Psoas muscle (tissue), 8 donors: ENCODE data around the gene TNFAIP3. TPM values are rescaled to one million over a fixed set of nuclear protein-coding genes. Genes with fewer than 3 reads are reported as not detected.

ENCODE experiments used
- ATAC-seq, 4 donors: fragments of 200-7000 bp; cut with Tn5 transposase; one replicate each; pipeline ENCODE4 v1.9.1; 2020; ENCODE audit warnings: moderate library complexity in 3 of 4, mild to moderate bottlenecking in 2 of 4
- DNase-seq, 2 donors: peaks; one replicate each; pipeline ENCODE4 v3.0.0-alpha.2; 2020
- H3K27ac ChIP-seq: fragments of 200-600 bp; one replicate; pipeline ENCODE4 v1.8.0; 2022
- H3K27me3 ChIP-seq, 3 donors: fragments of 200-600 bp in 1 of 3; one replicate each; pipeline versions ENCODE4 v1.6.1 to v1.8.0; 2013 to 2022; ENCODE audit warnings: low read length in 2 of 3, mild to moderate bottlenecking in 2 of 3, moderate library complexity in 1 of 3; ENCODE audit not compliant: insufficient read depth in 3 of 3
- H3K36me3 ChIP-seq, 2 donors: fragments of 200-600 bp in 1 of 2; one replicate each; pipeline versions ENCODE4 v1.6.1 to v1.8.0; 2013 to 2022; ENCODE audit warnings: low read depth in 1 of 2, mild to moderate bottlenecking in 1 of 2, moderate library complexity in 1 of 2; ENCODE audit not compliant: insufficient read depth in 1 of 2
- H3K4me1 ChIP-seq: fragments of 200-600 bp; one replicate; pipeline ENCODE4 v1.8.0; 2022
- H3K4me3 ChIP-seq: fragments of 200-600 bp; one replicate; pipeline ENCODE4 v1.8.0; 2022; ENCODE audit warnings: mild to moderate bottlenecking
- H3K9me3 ChIP-seq: fragments of 200-600 bp; one replicate; pipeline ENCODE4 v1.8.0; 2022
- WGBS, 3 donors: extraction: QIAGEN DNeasy Blood & Tissue Kit; methylation state at CpG; one replicate each; pipeline versions ENCODE4 v1.1.6 to v1.1.7; 2013; 5-methylcytosine and 5-hydroxymethylcytosine counted together
- intact Hi-C, 2 donors: fragments of 100-400 bp; cut with DNase I; formaldehyde crosslinking; loops; one replicate each; pipeline versions ENCODE4 v1.11.0 to v1.14.2; 2022
- polyA plus RNA-seq, 3 donors: library from polyadenylated mRNA; stranded (reverse); fragments of 200-250 nt; gene quantifications; one replicate each; pipeline ENCODE4 v1.2.3, GENCODE V29; 2013
- total RNA-seq, 4 donors: library from RNA; stranded (reverse); fragmentation: NEBNext Ultra II Directional in 2 of 4; extraction: Animal tissue kit (Norgen Biotek cat#: 25700) in 2 of 4; gene quantifications; one replicate each; pipeline versions ENCODE4 v1.2.1 to v1.2.4, GENCODE V29; 2021 to 2023
- TF ChIP-seq, protein P1 (sequence below): fragments of 200-600 bp; IDR thresholded peaks from one replicate; pipeline ENCODE4 v1.8.0; 2022; ENCODE audit warnings: antibody characterized with exemption
- donor health status: healthy with polysubstance abuse.
- donor health status: DM: no; HTN: no; CAD: no; lungs with moderate emphysema.
- donor health status: Bipolar disorder and iron deficiency.
- donor health status: healthy.
- donor health status: DM: yes; HTN: yes; CAD: no.
- donor health status: DM: no; HTN: no; CAD: no.
- donor health status: DM: no; HTN: no; CAD: no.
- donor health status: DM: yes; HTN: yes; CAD: no.

TNFAIP3 gene
- total and polyA plus RNA-seq, 7 donors, result 2.0 to 12.8 (median 4.3) TPM

DNA sequence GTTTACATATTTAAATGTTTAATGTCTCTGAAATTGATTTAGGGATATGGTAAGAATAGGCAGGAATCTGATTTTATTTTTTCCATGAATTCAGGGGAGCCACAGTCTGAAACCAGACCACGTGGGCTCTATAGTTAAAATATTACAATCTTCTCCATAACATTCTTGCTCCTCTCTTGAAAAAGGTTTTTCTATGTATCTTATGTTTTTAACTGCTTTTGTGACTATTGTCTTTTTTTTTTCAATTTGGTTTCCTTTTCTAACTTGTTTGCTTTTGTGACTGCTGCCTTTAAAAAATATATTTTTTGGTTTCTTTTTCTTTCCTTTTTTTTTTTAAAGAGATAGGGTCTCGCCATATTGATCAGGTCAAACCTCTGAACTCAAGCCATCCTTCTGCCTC, 40.1 kb downstream of the TNFAIP3 start:
- intact Hi-C loops, result no loop called here
- Histone ChIP-seq H3K4me3 (no peak overlapping the region), H3K27me3 (no peaks in the 10 kb centered on the region), H3K27ac (no peak overlapping the region), H3K9me3 (no peaks in the 10 kb centered on the region), H3K36me3 (no peaks in the 10 kb centered on the region), H3K4me1 (peaks cover 18% of the 10 kb centered on the region)
- WGBS, 3 donors, result 81 to 82% (median 81%) methylated on average over 2 of the region's 2 CpGs
- TF ChIP-seq, protein P1, sequence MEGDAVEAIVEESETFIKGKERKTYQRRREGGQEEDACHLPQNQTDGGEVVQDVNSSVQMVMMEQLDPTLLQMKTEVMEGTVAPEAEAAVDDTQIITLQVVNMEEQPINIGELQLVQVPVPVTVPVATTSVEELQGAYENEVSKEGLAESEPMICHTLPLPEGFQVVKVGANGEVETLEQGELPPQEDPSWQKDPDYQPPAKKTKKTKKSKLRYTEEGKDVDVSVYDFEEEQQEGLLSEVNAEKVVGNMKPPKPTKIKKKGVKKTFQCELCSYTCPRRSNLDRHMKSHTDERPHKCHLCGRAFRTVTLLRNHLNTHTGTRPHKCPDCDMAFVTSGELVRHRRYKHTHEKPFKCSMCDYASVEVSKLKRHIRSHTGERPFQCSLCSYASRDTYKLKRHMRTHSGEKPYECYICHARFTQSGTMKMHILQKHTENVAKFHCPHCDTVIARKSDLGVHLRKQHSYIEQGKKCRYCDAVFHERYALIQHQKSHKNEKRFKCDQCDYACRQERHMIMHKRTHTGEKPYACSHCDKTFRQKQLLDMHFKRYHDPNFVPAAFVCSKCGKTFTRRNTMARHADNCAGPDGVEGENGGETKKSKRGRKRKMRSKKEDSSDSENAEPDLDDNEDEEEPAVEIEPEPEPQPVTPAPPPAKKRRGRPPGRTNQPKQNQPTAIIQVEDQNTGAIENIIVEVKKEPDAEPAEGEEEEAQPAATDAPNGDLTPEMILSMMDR, result no peak
- ATAC-seq, result no peak
- no peak for DNase-seq

DNA sequence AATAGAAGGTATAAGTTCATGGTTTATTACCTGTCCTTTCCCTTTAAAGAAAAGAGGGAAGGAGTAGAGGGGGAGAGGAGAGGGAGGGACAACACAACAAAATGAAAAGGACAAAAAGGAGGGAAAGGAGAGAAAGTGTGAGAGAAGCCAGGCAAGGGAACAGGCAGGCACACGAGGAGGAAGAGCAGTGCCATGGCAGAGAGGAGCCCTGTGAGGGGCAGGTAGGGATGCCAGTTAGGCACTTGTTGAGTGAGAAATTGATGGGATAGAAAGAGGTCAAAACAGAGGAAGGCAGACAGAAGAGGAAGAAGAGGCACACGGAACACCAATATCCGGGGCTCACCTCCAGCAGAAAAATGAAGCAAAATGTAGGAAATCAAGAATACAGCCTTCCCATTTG, 42.5 kb downstream of the TNFAIP3 start:
- TF ChIP-seq, protein P1, result no peak
- Histone ChIP-seq H3K27ac (no peak overlapping the region), H3K36me3 (no peaks in the 10 kb centered on the region), H3K27me3 (no peaks in the 10 kb centered on the region), H3K4me3 (no peak overlapping the region), H3K9me3 (peaks cover under 1% of the 10 kb centered on the region), H3K4me1 (peaks cover 27% of the 10 kb centered on the region)
- intact Hi-C loops, result no loop called here
- DNase-seq (no peak), ATAC-seq (no peak)
- WGBS, 3 donors, result 76 to 83% (median 79%) methylated on average over 3 of the region's 3 CpGs

DNA sequence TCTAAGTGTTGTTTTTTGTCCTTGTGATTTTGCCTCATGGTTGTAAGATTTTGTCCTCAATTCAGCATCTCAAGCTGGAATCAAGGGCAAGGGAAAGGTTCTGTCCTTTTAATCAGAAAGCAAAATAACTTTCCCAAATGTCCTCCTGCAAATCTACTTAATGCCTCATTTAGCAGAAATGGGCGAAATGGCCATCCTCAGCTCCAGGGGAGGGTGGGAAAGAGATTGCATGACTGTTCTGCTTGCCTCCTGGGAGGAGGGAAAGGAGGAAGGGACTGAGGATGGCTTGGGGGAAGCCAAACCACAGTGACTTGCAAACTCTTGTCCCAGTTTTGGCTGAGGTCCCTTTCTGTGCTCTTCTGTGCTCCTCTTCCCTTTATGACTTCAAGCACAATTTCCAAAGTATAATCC, 43.4 kb downstream of the TNFAIP3 start:
- TF ChIP-seq, protein P1, result no peak
- no peaks in the 10 kb centered on the region for H3K27me3 ChIP-seq
- H3K36me3 ChIP-seq, result no peaks in the 10 kb centered on the region
- WGBS, 3 donors, result 56 to 63% (median 57%) methylated on average over 1 of the region's 1 CpG
- peaks cover 23% of the 10 kb centered on the region for H3K4me1 ChIP-seq
- DNase-seq (no peak), ATAC-seq (peak in 3 of 4 donors; percentile 61 to 71 (median 65))
- H3K9me3 ChIP-seq, result peaks cover 3% of the 10 kb centered on the region
- intact Hi-C loops, result loop anchor here in 1 of 2 donors (5.0 kb wide), 1 partner anchor 38 kb away; no protein-coding TSS in a partner anchor
- no peak overlapping the region for H3K4me3 ChIP-seq
- H3K27ac ChIP-seq, result peak overlapping the region; percentile 49

DNA sequence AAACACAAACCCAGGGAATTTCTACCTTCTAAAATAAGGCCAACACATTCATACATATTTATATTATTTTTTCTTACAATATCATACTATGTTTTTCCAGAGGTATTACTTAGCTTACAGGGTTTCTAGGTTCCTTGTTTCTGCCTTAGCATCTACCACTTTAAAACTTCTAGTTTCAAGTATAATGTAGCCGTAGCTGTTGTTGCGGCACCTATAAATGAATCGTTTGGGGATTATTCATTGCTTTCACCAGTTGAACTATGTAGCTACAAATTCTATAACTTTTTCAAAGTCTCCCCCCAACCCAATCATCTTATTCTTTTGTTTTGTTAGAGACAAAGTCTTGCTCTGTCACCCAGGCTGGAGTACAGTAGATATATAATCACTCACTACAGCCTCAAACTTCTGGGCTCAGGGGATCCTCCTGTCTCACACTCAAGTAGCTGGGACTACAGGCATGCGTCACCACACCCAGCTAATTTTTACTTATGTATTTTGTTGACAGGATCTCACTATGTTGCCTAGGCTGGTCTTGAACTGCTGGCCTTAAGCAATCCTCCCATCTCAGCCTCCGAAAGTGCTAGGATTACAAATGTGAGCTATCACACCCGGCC, 43.9 kb downstream of the TNFAIP3 start:
- ATAC-seq, result no peak

More for the DNA sequence above, 43.9 kb downstream of the TNFAIP3 start:
- Histone ChIP-seq H3K27me3 (no peaks in the 10 kb centered on the region), H3K4me1 (peaks cover 20% of the 10 kb centered on the region), H3K9me3 (peaks cover 3% of the 10 kb centered on the region), H3K27ac (peak overlapping the region; percentile 49), H3K4me3 (no peak overlapping the region), H3K36me3 (no peaks in the 10 kb centered on the region)
- TF ChIP-seq, protein P1, result no peak
- intact Hi-C loops, result loop anchor here in 1 of 2 donors (5.0 kb wide), 1 partner anchor 39 kb away; no protein-coding TSS in a partner anchor
- no peak for DNase-seq
- WGBS, 3 donors, result 84 to 86% (median 84%) methylated on average over 6 of the region's 6 CpGs
